Prostate gland (tissue), 2 donors: ENCODE data around the gene OR6N1.

Source experiments
- POLR2A ChIP-seq: fragments of 450-650 bp; IDR thresholded peaks from one replicate; pipeline ENCODE4 v1.6.1; 2016; ENCODE audit warnings: antibody characterized with exemption, mild to moderate bottlenecking
- POLR2AphosphoS5 ChIP-seq: sonication (generic); formaldehyde crosslinking; IDR thresholded peaks from one replicate; pipeline ENCODE4 v1.6.1; 2017; ENCODE audit warnings: antibody characterized with exemption
- TF ChIP-seq, protein P1 (sequence below), 4 experiments: fragments of 200-600 bp in 2 of 4; fragments of 450-650 bp in 2 of 4; sonication (generic) in 2 of 4; IDR thresholded peaks; 1 replicate in 3 of 4; 2 replicates in 1 of 4; pipeline ENCODE4 v1.5.1; 2016 to 2019; ENCODE audit warnings: antibody characterized with exemption in 4 of 4, mild to moderate bottlenecking in 2 of 4, moderate library complexity in 2 of 4

DNA sequence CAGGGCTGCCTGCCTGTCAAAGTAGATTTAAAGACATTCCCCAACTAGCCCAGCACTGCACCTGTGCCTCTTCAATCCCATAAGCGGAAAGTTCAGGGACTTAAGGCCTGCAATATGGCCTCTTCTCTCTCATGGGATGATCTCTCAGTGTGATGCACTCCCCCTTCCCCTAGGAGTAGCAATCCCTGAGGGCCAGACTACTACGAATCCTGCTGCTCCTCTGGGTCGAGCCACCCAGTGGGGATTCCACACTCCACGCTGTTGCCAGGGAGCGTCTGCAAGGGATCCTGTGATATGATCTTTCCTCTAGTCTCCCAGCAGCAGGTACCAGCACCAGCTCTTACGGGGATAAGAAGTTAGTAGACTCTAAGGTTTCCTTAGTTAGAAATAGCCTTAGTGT is 22.3 kb upstream of the OR6N1 start:
- TF ChIP-seq, protein P1, sequence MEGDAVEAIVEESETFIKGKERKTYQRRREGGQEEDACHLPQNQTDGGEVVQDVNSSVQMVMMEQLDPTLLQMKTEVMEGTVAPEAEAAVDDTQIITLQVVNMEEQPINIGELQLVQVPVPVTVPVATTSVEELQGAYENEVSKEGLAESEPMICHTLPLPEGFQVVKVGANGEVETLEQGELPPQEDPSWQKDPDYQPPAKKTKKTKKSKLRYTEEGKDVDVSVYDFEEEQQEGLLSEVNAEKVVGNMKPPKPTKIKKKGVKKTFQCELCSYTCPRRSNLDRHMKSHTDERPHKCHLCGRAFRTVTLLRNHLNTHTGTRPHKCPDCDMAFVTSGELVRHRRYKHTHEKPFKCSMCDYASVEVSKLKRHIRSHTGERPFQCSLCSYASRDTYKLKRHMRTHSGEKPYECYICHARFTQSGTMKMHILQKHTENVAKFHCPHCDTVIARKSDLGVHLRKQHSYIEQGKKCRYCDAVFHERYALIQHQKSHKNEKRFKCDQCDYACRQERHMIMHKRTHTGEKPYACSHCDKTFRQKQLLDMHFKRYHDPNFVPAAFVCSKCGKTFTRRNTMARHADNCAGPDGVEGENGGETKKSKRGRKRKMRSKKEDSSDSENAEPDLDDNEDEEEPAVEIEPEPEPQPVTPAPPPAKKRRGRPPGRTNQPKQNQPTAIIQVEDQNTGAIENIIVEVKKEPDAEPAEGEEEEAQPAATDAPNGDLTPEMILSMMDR (IDR thresholded peaks at IDR 0.05) = no peak
- TF ChIP-seq POLR2A (no peak), POLR2AphosphoS5 (no peak)
